Measurements from ENCODE around the gene FOXP2. TPM values are rescaled to one million over a fixed set of nuclear protein-coding genes. Genes with fewer than 3 reads are reported as not detected.

Gene FOXP2
- total RNA-seq, 2 experiments from 2014 or later: not detected

GRCh38 chr7:114588506-114588905 lies 173.9 kb downstream of the FOXP2 start:
- H3K27ac ChIP-seq (ENCODE audit: low read depth in 1 of 2, low read length in 2 of 2): no peak overlapping the region
- H3K4me3 ChIP-seq (ENCODE audit: low read length): no peak overlapping the region
- no peaks in the 10 kb centered on the region for H3K27me3 Mint-ChIP-seq
- H3K27ac Mint-ChIP-seq: no peak overlapping the region
- TF ChIP-seq CTCF (IDR thresholded peaks at IDR 0.05): no peak
- ChIA-PET POLR2A (no interaction called here), CTCF (no interaction called here)
- no peaks in the 10 kb centered on the region for H3K4me1 Mint-ChIP-seq (ENCODE audit: low read depth)
- H3K36me3 Mint-ChIP-seq (ENCODE audit: low read depth): no peaks in the 10 kb centered on the region
- intact Hi-C loops (cut with DNase I, micrococcal nuclease): no loop called here
- DNase-seq: no peak
- ATAC-seq (ENCODE audit: poor library complexity): no peak
- H3K9me3 ChIP-seq (ENCODE audit: control insufficient read depth in 1 of 2, insufficient read depth in 1 of 2, low read length in 2 of 2): no peaks in the 10 kb centered on the region
- H3K4me1 ChIP-seq (ENCODE audit: insufficient read depth, low read length): no peaks in the 10 kb centered on the region
- no peaks in the 10 kb centered on the region for H3K36me3 ChIP-seq (ENCODE audit: insufficient read depth, low read length)
- no peaks in the 10 kb centered on the region for H3K27me3 ChIP-seq (ENCODE audit: control insufficient read depth in 1 of 2, insufficient read depth in 2 of 2, low read length in 2 of 2)
- no peaks in the 10 kb centered on the region for H3K9me3 Mint-ChIP-seq
- H3K4me3 Mint-ChIP-seq: no peak overlapping the region

- Histone ChIP-seq H3K9me3 (ENCODE audit: control insufficient read depth in 1 of 2, insufficient read depth in 1 of 2, low read length in 2 of 2) (no peaks in the 10 kb centered on the region), H3K4me1 (ENCODE audit: insufficient read depth, low read length) (no peaks in the 10 kb centered on the region), H3K4me3 (ENCODE audit: low read length) (no peak overlapping the region), H3K27me3 (ENCODE audit: control insufficient read depth in 1 of 2, insufficient read depth in 2 of 2, low read length in 2 of 2) (no peaks in the 10 kb centered on the region), H3K36me3 (ENCODE audit: insufficient read depth, low read length) (no peaks in the 10 kb centered on the region), H3K27ac (ENCODE audit: low read depth in 1 of 2, low read length in 2 of 2) (no peak overlapping the region)
- DNase-seq (no peak), ATAC-seq (ENCODE audit: poor library complexity) (no peak)
- no peak for TF ChIP-seq CTCF (IDR thresholded peaks at IDR 0.05)
- Mint-ChIP-seq H3K9me3 (no peaks in the 10 kb centered on the region), H3K27me3 (no peaks in the 10 kb centered on the region), H3K27ac (no peak overlapping the region), H3K36me3 (ENCODE audit: low read depth) (no peaks in the 10 kb centered on the region), H3K4me1 (ENCODE audit: low read depth) (no peaks in the 10 kb centered on the region), H3K4me3 (no peak overlapping the region)
- CTCF ChIA-PET: no interaction called here
- POLR2A ChIA-PET: no interaction called here
- intact Hi-C loops (cut with DNase I, micrococcal nuclease): no loop called here
Measured at GRCh38 chr7:114589436-114589835, 174.8 kb downstream of the FOXP2 start.

- no peaks in the 10 kb centered on the region for H3K27me3 ChIP-seq (ENCODE audit: control insufficient read depth in 1 of 2, insufficient read depth in 2 of 2, low read length in 2 of 2)
- intact Hi-C loops (cut with DNase I, micrococcal nuclease): no loop called here
- ChIA-PET POLR2A (no interaction called here), CTCF (no interaction called here)
- H3K9me3 Mint-ChIP-seq: no peaks in the 10 kb centered on the region
- ATAC-seq (ENCODE audit: poor library complexity) (no peak), DNase-seq (no peak)
- TF ChIP-seq CTCF (IDR thresholded peaks at IDR 0.05): no peak
- no peaks in the 10 kb centered on the region for H3K27me3 Mint-ChIP-seq
- no peak overlapping the region for H3K27ac Mint-ChIP-seq
- H3K36me3 ChIP-seq (ENCODE audit: insufficient read depth, low read length): no peaks in the 10 kb centered on the region
- H3K4me3 ChIP-seq (ENCODE audit: low read length): no peak overlapping the region
- no peak overlapping the region for H3K27ac ChIP-seq (ENCODE audit: low read depth in 1 of 2, low read length in 2 of 2)
- no peaks in the 10 kb centered on the region for H3K9me3 ChIP-seq (ENCODE audit: control insufficient read depth in 1 of 2, insufficient read depth in 1 of 2, low read length in 2 of 2)
- no peak overlapping the region for H3K4me3 Mint-ChIP-seq
- H3K4me1 Mint-ChIP-seq (ENCODE audit: low read depth): no peaks in the 10 kb centered on the region
- H3K4me1 ChIP-seq (ENCODE audit: insufficient read depth, low read length): no peaks in the 10 kb centered on the region
- H3K36me3 Mint-ChIP-seq (ENCODE audit: low read depth): no peaks in the 10 kb centered on the region
Measured at GRCh38 chr7:114590298-114590697, 175.7 kb downstream of the FOXP2 start.

Measured in CD4-positive, alpha-beta T cell (primary cell).